Cardiac fibroblast (primary cell): ENCODE data around the gene CDH13.

ENCODE experiments used
- DNase-seq, 2 donors: peaks; one replicate each; pipeline versions ENCODE4 v3.0.0 to v3.0.0-alpha.2; 2010; ENCODE audit warnings: low read depth in 2 of 2
- H3K4me3 ChIP-seq, 2 donors: replicated peaks in 1 of 2; 1 replicate in 1 of 2; 2 replicates in 1 of 2; pipeline ENCODE4 v1.5.1; 2011; ENCODE audit warnings: low read depth in 2 of 2, low read length in 2 of 2, mild to moderate bottlenecking in 2 of 2, moderate library complexity in 1 of 2
- CTCF ChIP-seq: IDR thresholded peaks from one replicate; pipeline ENCODE4 v1.5.1; 2011; ENCODE audit warnings: low read depth, mild to moderate bottlenecking, low read length, inconsistent platforms

CDH13 gene

DNA sequence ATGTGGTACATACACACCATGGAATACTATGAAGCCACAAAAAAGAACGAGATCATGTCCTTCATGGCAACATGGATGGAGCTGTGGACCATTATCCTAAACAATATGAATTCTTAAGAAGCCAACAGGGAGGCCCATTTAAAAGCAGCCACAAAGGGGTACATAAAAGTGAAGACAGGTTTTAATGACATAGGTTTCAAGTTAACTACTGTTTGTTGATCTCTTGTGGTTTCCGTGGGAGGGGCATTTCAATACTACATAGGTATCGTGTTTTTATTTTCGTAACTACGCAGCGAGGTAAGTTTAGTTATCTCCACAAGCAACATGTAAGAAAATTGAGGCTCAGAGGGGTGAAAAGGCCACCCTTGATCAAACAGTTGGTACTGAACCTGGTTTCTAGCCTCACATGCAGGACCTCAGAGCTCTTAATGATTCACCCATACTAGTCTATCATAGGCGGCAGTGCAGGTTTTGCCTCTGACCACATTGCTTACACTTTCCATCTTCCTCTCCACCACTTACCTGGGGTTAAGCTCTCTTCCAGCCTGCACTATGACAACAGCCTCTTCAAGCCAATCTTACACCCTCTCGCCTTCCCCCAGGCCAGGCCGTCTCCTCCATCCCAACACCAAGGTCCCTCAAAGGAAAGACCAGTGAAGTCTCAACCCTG, 646.9 kb downstream of the CDH13 start:
- TF ChIP-seq CTCF, result no peak
- DNase-seq, result no peak
- H3K4me3 ChIP-seq, result no peak overlapping the region

- no peak overlapping the region for H3K4me3 ChIP-seq
- TF ChIP-seq CTCF, result no peak
- no peak for DNase-seq
These were observed 652.5 kb downstream of the CDH13 start for GRCh38 chr16:83279251-83279650.

DNA sequence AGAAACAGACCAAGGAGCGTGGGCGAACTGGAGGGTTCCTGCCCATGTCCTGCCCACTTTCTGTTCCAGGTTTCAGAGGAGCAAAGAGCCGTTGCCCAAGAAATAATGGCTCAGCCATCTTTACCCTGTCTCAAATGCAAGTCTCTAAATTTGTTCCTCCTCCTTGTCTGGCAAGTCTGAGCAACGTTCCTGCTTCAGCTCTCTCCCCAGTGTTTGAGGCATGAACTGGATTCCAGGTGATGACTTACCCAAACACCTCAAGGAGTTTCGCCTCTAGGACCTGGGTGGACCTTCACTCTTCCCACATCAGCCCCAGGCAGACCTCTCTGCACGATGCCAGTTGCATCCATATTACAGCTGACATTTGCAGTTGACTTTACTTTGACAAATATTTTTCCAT, 659.2 kb downstream of the CDH13 start:
- TF ChIP-seq CTCF, result no peak

GRCh38 chr16:83296505-83296904, 669.7 kb downstream of the CDH13 start:
- DNase-seq, result no peak
- no peak overlapping the region for H3K4me3 ChIP-seq
- TF ChIP-seq CTCF, result no peak

More for the DNA sequence above, 659.2 kb downstream of the CDH13 start:
- DNase-seq, result no peak
- H3K4me3 ChIP-seq, result no peak overlapping the region

DNA sequence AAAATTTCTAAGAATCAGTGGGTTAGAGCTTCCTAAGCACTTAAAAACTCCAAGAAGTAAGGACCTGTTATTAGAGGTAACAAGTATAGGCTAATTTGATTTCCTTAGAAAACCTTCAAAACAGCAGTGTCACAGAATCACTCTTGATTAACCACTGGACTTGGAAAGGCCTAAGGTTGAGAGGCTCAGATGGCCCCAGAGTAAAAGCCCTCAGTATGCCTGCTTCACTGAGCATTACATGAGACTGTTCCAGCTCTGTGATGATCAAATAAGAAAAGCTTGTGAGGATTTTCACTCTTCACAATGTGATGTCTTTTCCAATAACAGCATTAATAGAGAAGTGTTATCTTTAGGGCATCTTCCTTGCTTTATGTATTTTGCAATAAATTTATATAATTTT, 671.8 kb downstream of the CDH13 start:
- no peak overlapping the region for H3K4me3 ChIP-seq
- no peak for DNase-seq
- TF ChIP-seq CTCF, result no peak

DNA sequence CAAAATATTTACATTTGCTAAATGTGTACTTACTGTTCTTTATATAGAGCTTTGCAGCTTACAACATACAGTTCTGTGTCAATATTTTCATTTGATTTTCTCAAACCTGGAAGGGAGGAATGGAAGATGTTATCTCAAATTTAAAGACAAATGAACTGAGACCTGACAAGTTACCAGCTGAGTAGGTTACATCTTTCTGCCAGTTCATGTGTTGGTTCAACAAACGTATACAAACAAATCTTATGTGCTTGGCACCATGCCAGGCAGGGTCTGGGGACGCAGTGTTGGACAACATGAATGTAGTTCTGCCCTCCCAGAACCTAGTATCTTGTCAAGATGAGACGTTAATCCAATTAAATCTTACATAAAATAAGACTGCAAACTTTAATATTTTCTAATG, 673.6 kb downstream of the CDH13 start:
- no peak overlapping the region for H3K4me3 ChIP-seq
- DNase-seq, result no peak
- no peak for TF ChIP-seq CTCF

GRCh38 chr16:83301971-83302370, 675.2 kb downstream of the CDH13 start:
- no peak overlapping the region for H3K4me3 ChIP-seq
- no peak for TF ChIP-seq CTCF
- DNase-seq, result peak in 1 of 2 donors; percentile 46
